WERI-Rb-1 (cell line): ENCODE data around the gene LMAN2L.

Source experiments
- DNase-seq: peaks from one replicate; pipeline ENCODE4 v3.0.0-alpha.2; 2020
- H3K27ac ChIP-seq: fragments of 250-450 bp; sonication (Bioruptor Pico); 2 replicates; pipeline ENCODE4 v1.5.1; 2020; ENCODE audit warnings: mild to moderate bottlenecking, moderate library complexity
- H3K27me3 ChIP-seq: fragments of 250-450 bp; sonication (Bioruptor Pico); 2 replicates; pipeline ENCODE4 v1.5.1; 2021; ENCODE audit warnings: mild to moderate bottlenecking, low read depth, moderate library complexity; ENCODE audit not compliant: insufficient read depth, severe bottlenecking
- H3K36me3 ChIP-seq: fragments of 250-450 bp; sonication (Bioruptor Pico); 2 replicates; pipeline ENCODE4 v1.5.1; 2020; ENCODE audit warnings: mild to moderate bottlenecking, moderate library complexity
- H3K4me3 ChIP-seq: 2 replicates; pipeline ENCODE4 v1.5.1; 2011; ENCODE audit warnings: low read depth, mild to moderate bottlenecking, control low read depth, low read length
- H3K9me3 ChIP-seq: fragments of 250-450 bp; sonication (Bioruptor Pico); 2 replicates; pipeline ENCODE4 v1.5.1; 2021; ENCODE audit warnings: mild to moderate bottlenecking, moderate library complexity; ENCODE audit not compliant: severe bottlenecking
- CTCF ChIP-seq: IDR thresholded peaks from 2 replicates; pipeline ENCODE4 v1.5.1; 2011; ENCODE audit warnings: low read depth, mild to moderate bottlenecking, control low read depth, inconsistent platforms, low read length

Gene LMAN2L

GRCh38 chr2:96685577-96686459 is 54.0 kb downstream of the LMAN2L start:
- Histone ChIP-seq H3K9me3 (no peaks in the 10 kb centered on the region), H3K27me3 (no peaks in the 10 kb centered on the region), H3K4me3 (no peak overlapping the region), H3K36me3 (no peaks in the 10 kb centered on the region), H3K27ac (peak overlapping the region; percentile 21)
- DNase-seq = peak; percentile 68
- TF ChIP-seq CTCF = peak; percentile 73

- DNase-seq = no peak
- Histone ChIP-seq H3K36me3 (no peaks in the 10 kb centered on the region), H3K27ac (peak overlapping the region; percentile 21; the same call in 1 of the 2 replicates), H3K4me3 (no peak overlapping the region), H3K27me3 (no peaks in the 10 kb centered on the region), H3K9me3 (no peaks in the 10 kb centered on the region)
- no peak for TF ChIP-seq CTCF
Measured at GRCh38 chr2:96684883-96685576, 54.8 kb downstream of the LMAN2L start.

GRCh38 chr2:96683972-96684820 is 55.7 kb downstream of the LMAN2L start:
- H3K9me3 ChIP-seq = no peaks in the 10 kb centered on the region
- no peaks in the 10 kb centered on the region for H3K36me3 ChIP-seq
- H3K4me3 ChIP-seq = no peak overlapping the region
- DNase-seq = no peak
- no peaks in the 10 kb centered on the region for H3K27me3 ChIP-seq
- no peak overlapping the region for H3K27ac ChIP-seq
- no peak for TF ChIP-seq CTCF

GRCh38 chr2:96683307-96683706 is 56.6 kb downstream of the LMAN2L start:
- H3K36me3 ChIP-seq = no peaks in the 10 kb centered on the region
- no peak for TF ChIP-seq CTCF
- no peak overlapping the region for H3K27ac ChIP-seq
- no peak for DNase-seq
- no peaks in the 10 kb centered on the region for H3K9me3 ChIP-seq
- H3K27me3 ChIP-seq = no peaks in the 10 kb centered on the region
- H3K4me3 ChIP-seq = no peak overlapping the region

- H3K27ac ChIP-seq = no peak overlapping the region
- no peaks in the 10 kb centered on the region for H3K36me3 ChIP-seq
- no peak overlapping the region for H3K4me3 ChIP-seq
- no peaks in the 10 kb centered on the region for H3K27me3 ChIP-seq
- no peak for DNase-seq
- no peaks in the 10 kb centered on the region for H3K9me3 ChIP-seq
- no peak for TF ChIP-seq CTCF
Measured at GRCh38 chr2:96681540-96681939, 58.3 kb downstream of the LMAN2L start.
